H1 (cell line): Measurements from ENCODE around the gene WASF1. TPM values are rescaled to one million over a fixed set of nuclear protein-coding genes. Genes with fewer than 3 reads are reported as not detected.

Source experiments
- CTCF ChIA-PET: fragments of 300-600 bp; sonication (Branson Sonifier 250); formaldehyde crosslinking; loops from one replicate; lab custom pipeline; 2021; ENCODE audit not compliant: partially characterized antibody; lab: Charles Lee
- POLR2A ChIA-PET: fragments of 300-600 bp; sonication (Branson Sonifier 250); formaldehyde crosslinking; loops from one replicate; lab custom pipeline; 2021; ENCODE audit warnings: inconsistent platforms; ENCODE audit not compliant: partially characterized antibody; lab: Charles Lee
- DNase-seq, 2 experiments: peaks; one replicate each; pipeline versions ENCODE4 v3.0.0 to v3.0.0-alpha.2; 2010 to 2022; ENCODE audit warnings: low spot score in 2 of 2, low read depth in 1 of 2, mixed read lengths in 1 of 2
- FAIRE-seq: peaks from 2 replicates; lab custom pipeline; 2011; peaks lifted over from hg19 to GRCh38; lab: Jason Lieb, UNC
- H2AFZ ChIP-seq: 2 replicates; pipeline ENCODE4 v1.8.1; 2012; ENCODE audit warnings: low read length, inconsistent platforms
- H2AK5ac ChIP-seq: 2 replicates; pipeline ENCODE4 v1.6.1; 2013; ENCODE audit warnings: low read depth, low read length
- H2BK120ac ChIP-seq: replicated peaks from 2 replicates; pipeline ENCODE3; 2013; ENCODE audit warnings: low read depth, low read length, inconsistent platforms
- H2BK12ac ChIP-seq: 2 replicates; pipeline ENCODE4 v1.6.1; 2013; ENCODE audit warnings: low read depth, low read length
- H2BK15ac ChIP-seq: 2 replicates; pipeline ENCODE4 v1.6.1; 2013; ENCODE audit warnings: low read length
- H2BK20ac ChIP-seq: 2 replicates; pipeline ENCODE4 v1.6.1; 2013; ENCODE audit warnings: low read length
- H2BK5ac ChIP-seq: 2 replicates; pipeline ENCODE4 v1.6.1; 2013; ENCODE audit warnings: low read depth, low read length
- H3K14ac ChIP-seq: 2 replicates; pipeline ENCODE4 v1.6.1; 2013; ENCODE audit warnings: inconsistent platforms; ENCODE audit not compliant: insufficient read length
- H3K18ac ChIP-seq: 2 replicates; pipeline ENCODE4 v1.6.1; 2013; ENCODE audit warnings: low read length; ENCODE audit errors: extremely low read depth
- H3K23ac ChIP-seq: 2 replicates; pipeline ENCODE4 v1.6.1; 2013; ENCODE audit warnings: inconsistent platforms; ENCODE audit not compliant: insufficient read length
- H3K23me2 ChIP-seq: 2 replicates; pipeline ENCODE4 v1.6.1; 2013; ENCODE audit warnings: low read depth, low read length
- H3K27ac ChIP-seq: 2 replicates; pipeline ENCODE4 v1.6.1; 2011; ENCODE audit warnings: low read depth, low read length, inconsistent platforms
- H3K27me3 ChIP-seq, 4 experiments: replicated peaks in 1 of 4; 1 replicate in 1 of 4; 2 replicates in 3 of 4; pipeline versions ENCODE4 v1.6.1 to v1.8.1; 2011 to 2013; ENCODE audit warnings: low read length in 3 of 4, mild to moderate bottlenecking in 3 of 4, inconsistent platforms in 2 of 4, mixed read lengths in 2 of 4, moderate library complexity in 1 of 4; ENCODE audit not compliant: control insufficient read depth in 3 of 4, insufficient read depth in 3 of 4; ENCODE audit errors: extremely low read depth in 1 of 4
- H3K36me3 ChIP-seq, 4 experiments: 2 replicates each; pipeline versions ENCODE4 v1.6.1 to v1.8.1; 2011 to 2013; ENCODE audit warnings: mild to moderate bottlenecking in 4 of 4, low read length in 3 of 4, moderate library complexity in 2 of 4, control low read depth in 1 of 4, inconsistent platforms in 1 of 4; ENCODE audit not compliant: insufficient read depth in 4 of 4, control insufficient read depth in 2 of 4
- H3K4ac ChIP-seq: replicated peaks from 2 replicates; pipeline ENCODE3; 2013; ENCODE audit warnings: low read length, low read depth, mixed read lengths, inconsistent platforms; ENCODE audit not compliant: insufficient read length
- H3K4me1 ChIP-seq, 4 experiments: replicated peaks in 1 of 4; 1 replicate in 1 of 4; 2 replicates in 3 of 4; pipeline versions ENCODE4 v1.6.1 to v1.8.1; 2011 to 2013; ENCODE audit warnings: low read length in 3 of 4, inconsistent platforms in 2 of 4, mixed read lengths in 1 of 4; ENCODE audit not compliant: insufficient read depth in 4 of 4, control insufficient read depth in 3 of 4
- H3K4me2 ChIP-seq, 2 experiments: 2 replicates each; pipeline versions ENCODE4 v1.6.1 to v1.8.1; 2011 to 2013; ENCODE audit warnings: low read depth in 2 of 2, low read length in 2 of 2, control low read depth in 1 of 2, inconsistent platforms in 1 of 2, mild to moderate bottlenecking in 1 of 2; ENCODE audit not compliant: insufficient read depth in 1 of 2
- H3K4me3 ChIP-seq, 4 experiments: fragments of 200-600, 300-600 bp in 1 of 4; sonication (generic), shearing (Covaris generic), sonication (Bioruptor Twin) in 1 of 4; 2 replicates each; pipeline versions ENCODE4 v1.5.1 to v1.8.1; 2011 to 2016; ENCODE audit warnings: low read length in 4 of 4, low read depth in 3 of 4, control low read depth in 2 of 4, inconsistent platforms in 2 of 4, mild to moderate bottlenecking in 2 of 4, mixed read lengths in 1 of 4, moderate library complexity in 1 of 4; ENCODE audit not compliant: insufficient read depth in 2 of 4; ENCODE audit errors: extremely low read depth in 1 of 4
- H3K56ac ChIP-seq: replicated peaks from 2 replicates; pipeline ENCODE3; 2013; ENCODE audit warnings: low read depth, mild to moderate bottlenecking, mixed read lengths, low read length, inconsistent platforms; ENCODE audit not compliant: insufficient read length
- H3K79me1 ChIP-seq: 2 replicates; pipeline ENCODE4 v1.6.1; 2013; ENCODE audit warnings: low read depth, low read length, control low read depth
- H3K79me2 ChIP-seq, 2 experiments: 2 replicates each; pipeline versions ENCODE4 v1.6.1 to v1.8.1; 2012 to 2013; ENCODE audit warnings: low read length in 2 of 2, mild to moderate bottlenecking in 2 of 2, inconsistent platforms in 1 of 2; ENCODE audit not compliant: insufficient read depth in 2 of 2, control insufficient read depth in 1 of 2
- H3K9ac ChIP-seq, 4 experiments: replicated peaks in 1 of 4; 1 replicate in 1 of 4; 2 replicates in 3 of 4; pipeline versions ENCODE4 v1.6.1 to v1.8.1; 2011 to 2013; ENCODE audit warnings: low read depth in 3 of 4, low read length in 3 of 4, control low read depth in 2 of 4, mild to moderate bottlenecking in 2 of 4, moderate library complexity in 2 of 4, inconsistent platforms in 1 of 4; ENCODE audit errors: extremely low read depth in 1 of 4
- H3K9me3 ChIP-seq, 2 experiments: 2 replicates each; pipeline versions ENCODE4 v1.6.1 to v1.8.1; 2012 to 2013; ENCODE audit warnings: mild to moderate bottlenecking in 2 of 2, moderate library complexity in 2 of 2, control low read depth in 1 of 2, inconsistent platforms in 1 of 2, low read depth in 1 of 2, low read length in 1 of 2, mixed read lengths in 1 of 2; ENCODE audit not compliant: insufficient read depth in 2 of 2
- H4K20me1 ChIP-seq, 2 experiments: replicated peaks in 1 of 2; 2 replicates each; pipeline versions ENCODE3 to v1.8.1; 2011 to 2013; ENCODE audit warnings: inconsistent platforms in 2 of 2, low read length in 2 of 2, mild to moderate bottlenecking in 1 of 2; ENCODE audit not compliant: insufficient read depth in 2 of 2, control insufficient read depth in 1 of 2
- H4K5ac ChIP-seq: 2 replicates; pipeline ENCODE4 v1.6.1; 2013; ENCODE audit warnings: low read length, low read depth, mixed read lengths, inconsistent platforms; ENCODE audit not compliant: insufficient read length
- H4K8ac ChIP-seq: 2 replicates; pipeline ENCODE4 v1.8.0; 2013; ENCODE audit warnings: mild to moderate bottlenecking, moderate library complexity, low read length, inconsistent platforms; ENCODE audit not compliant: insufficient read depth; ENCODE audit errors: extremely low read depth
- H4K91ac ChIP-seq: replicated peaks from 2 replicates; pipeline ENCODE3; 2013; ENCODE audit warnings: low read length, mixed read lengths, inconsistent platforms; ENCODE audit not compliant: insufficient read length
- CEBPB ChIP-seq: IDR thresholded peaks from 2 replicates; pipeline ENCODE4 v1.6.1; 2012; ENCODE audit warnings: low read depth, low read length
- GABPA ChIP-seq: IDR thresholded peaks from 2 replicates; pipeline ENCODE4 v1.6.1; 2011; ENCODE audit warnings: mild to moderate bottlenecking, low read length, moderate library complexity, borderline replicate concordance; ENCODE audit not compliant: insufficient read depth
- GTF2F1 ChIP-seq: IDR thresholded peaks from 2 replicates; pipeline ENCODE4 v1.6.1; 2012; ENCODE audit warnings: low read depth, low read length, improper control_type of control experiment, borderline replicate concordance
- JUN ChIP-seq: IDR thresholded peaks from 2 replicates; pipeline ENCODE4 v1.6.1; 2011; ENCODE audit warnings: low read depth, mild to moderate bottlenecking, improper control_type of control experiment, low read length
- NANOG ChIP-seq: IDR thresholded peaks from 2 replicates; pipeline ENCODE4 v1.6.1; 2011; ENCODE audit warnings: low read length, low read depth, mild to moderate bottlenecking, inconsistent platforms; ENCODE audit not compliant: insufficient read depth, poor library complexity, severe bottlenecking
- RNF2 ChIP-seq: fragments of 200-900, 300-1000 bp; sonication (generic); IDR thresholded peaks from 2 replicates; pipeline ENCODE4 v1.7.1; 2016; ENCODE audit warnings: borderline replicate concordance, low read depth, mild to moderate bottlenecking, antibody characterized with exemption, low read length; ENCODE audit not compliant: poor library complexity, severe bottlenecking; ENCODE audit errors: missing control alignments
- SAP30 ChIP-seq: fragments of 300-600 bp; sonication (generic); IDR thresholded peaks from 2 replicates; pipeline ENCODE4 v1.7.1; 2012; ENCODE audit warnings: low read length, moderate library complexity, mild to moderate bottlenecking, inconsistent platforms; ENCODE audit not compliant: insufficient read depth, insufficient replicate concordance
- SP1 ChIP-seq: IDR thresholded peaks from 2 replicates; pipeline ENCODE4 v1.6.1; 2011; ENCODE audit warnings: low read depth, low read length
- SUZ12 ChIP-seq: fragments of 200-600 bp; sonication (generic); IDR thresholded peaks from 2 replicates; pipeline ENCODE4 v1.6.1; 2012; ENCODE audit warnings: mild to moderate bottlenecking, inconsistent platforms, low read length, moderate library complexity, mixed read lengths
- WGBS, 2 experiments: shearing (Covaris generic) in 1 of 2; methylation state at CpG; one replicate each; pipeline versions ENCODE4 v1.1.6 to v1.1.7; 2013 to 2015; ENCODE audit warnings: low lambda C conversion rate in 2 of 2, mixed read lengths in 2 of 2, inconsistent platforms in 1 of 2, low coverage in 1 of 2, missing lambda C conversion rate in 1 of 2; ENCODE audit not compliant: insufficient replicate concordance in 2 of 2, insufficient coverage in 1 of 2, insufficient read length in 1 of 2; ENCODE audit errors: extremely low coverage in 1 of 2, missing lambda C conversion rate in 1 of 2; 5-methylcytosine and 5-hydroxymethylcytosine counted together
- polyA plus RNA-seq, 7 experiments: library from polyadenylated mRNA; depleted of rRNA in 3 of 7; stranded (reverse) in 5 of 7; unstranded in 2 of 7; fragments of >200 nt in 5 of 7; fragments of 200-250 nt in 2 of 7; gene quantifications; 1 replicate in 5 of 7; 2 replicates in 1 of 7; 4 replicates in 1 of 7; pipeline versions ENCODE4 v1.2.1 to v1.2.3, GENCODE V29; 2011 to 2013; ENCODE audit warnings: missing spikeins in 2 of 7, mixed read lengths in 2 of 7
- total RNA-seq: library from RNA; stranded (reverse); fragmentation: NEBNext Ultra II Directional; extraction: Animal tissue kit (Norgen Biotek cat#: 25700); gene quantifications from 2 replicates; pipeline ENCODE4 v1.2.1, GENCODE V29; 2021
- TF ChIP-seq, protein P1 (sequence below): IDR thresholded peaks from 2 replicates; pipeline ENCODE4 v1.6.1; 2011; ENCODE audit warnings: low read depth, mild to moderate bottlenecking, low read length; ENCODE audit not compliant: insufficient read depth

The WASF1 gene
- total and polyA plus RNA-seq, 2 of the 8 experiments (the other 6 are each of a cell fraction or from before 2014, with no cell fraction given), result 37.6 to 39.9 TPM

DNA sequence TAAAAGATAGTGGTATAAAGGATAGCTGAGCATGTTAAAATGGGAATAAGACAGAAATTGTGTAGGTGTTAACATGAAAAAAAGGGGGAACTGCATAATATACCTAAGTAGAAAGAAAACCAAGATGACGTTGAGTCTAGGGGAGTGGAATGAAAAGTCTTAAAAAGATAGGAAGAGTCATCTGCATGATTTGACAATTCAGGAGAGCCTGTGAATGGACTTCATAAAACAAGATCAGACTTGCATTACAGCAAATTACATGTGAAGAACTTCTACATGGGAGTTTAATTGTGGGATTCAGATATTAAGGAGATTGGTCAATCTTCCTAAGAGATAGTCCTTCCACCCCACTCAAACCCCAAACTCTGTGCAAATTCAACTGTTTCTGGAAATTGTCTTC is 85.5 kb downstream of the WASF1 start:
- 0 out of 8 replicates have a peak, but pooled peaks cover 0 to 2% (median 0%) of the 10 kb centered on the region in 4 experiments for H3K36me3 ChIP-seq
- no peak overlapping the region for H3K14ac ChIP-seq
- H2BK20ac ChIP-seq, result no peak overlapping the region
- peaks cover 0 to 6% (median 0%) of the 10 kb centered on the region in 4 experiments; a peak in 2 of 7 replicates for H3K4me1 ChIP-seq
- CTCF ChIA-PET, result no interaction called here
- DNase-seq (no peak), FAIRE-seq (no peak)
- no peak overlapping the region for H3K9ac ChIP-seq
- POLR2A ChIA-PET, result no interaction called here
- H3K27me3 ChIP-seq, result no peaks in the 10 kb centered on the region
- no peak overlapping the region for H2BK15ac ChIP-seq
- H3K79me1 ChIP-seq, result no peaks in the 10 kb centered on the region
- H4K5ac ChIP-seq, result no peak overlapping the region
- H3K9me3 ChIP-seq, result no peaks in the 10 kb centered on the region
- no peak overlapping the region for H3K4ac ChIP-seq
- H2BK12ac ChIP-seq, result no peak overlapping the region
- H2BK120ac ChIP-seq, result no peak overlapping the region
- TF ChIP-seq NANOG, result no peak
- TF ChIP-seq, protein P1, sequence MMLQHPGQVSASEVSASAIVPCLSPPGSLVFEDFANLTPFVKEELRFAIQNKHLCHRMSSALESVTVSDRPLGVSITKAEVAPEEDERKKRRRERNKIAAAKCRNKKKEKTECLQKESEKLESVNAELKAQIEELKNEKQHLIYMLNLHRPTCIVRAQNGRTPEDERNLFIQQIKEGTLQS, result no peak
- no peak for TF ChIP-seq GABPA
- TF ChIP-seq GTF2F1, result no peak
- no peak for TF ChIP-seq SAP30
- TF ChIP-seq RNF2, result no peak
- no peak for TF ChIP-seq SP1
- TF ChIP-seq JUN, result no peak
- no peak for TF ChIP-seq CEBPB
- TF ChIP-seq SUZ12, result no peak
- TF ChIP-seq, all 59 proteins: peak for 0
- H4K20me1 ChIP-seq, result no peaks in the 10 kb centered on the region
- H2AK5ac ChIP-seq, result no peak overlapping the region
- no peak overlapping the region for H2AFZ ChIP-seq
- no peak overlapping the region for H3K18ac ChIP-seq
- H3K4me2 ChIP-seq, result no peak overlapping the region
- 95% methylated on average over 1 of the region's 1 CpG; no CpG with 5 or more reads in 1 of the 2 experiments for WGBS, 2 experiments
- H3K23ac ChIP-seq, result no peak overlapping the region
- no peaks in the 10 kb centered on the region for H3K23me2 ChIP-seq
- no peak overlapping the region for H3K4me3 ChIP-seq
- H3K79me2 ChIP-seq, result no peaks in the 10 kb centered on the region
- no peak overlapping the region for H4K91ac ChIP-seq
- H2BK5ac ChIP-seq, result no peak overlapping the region
- no peak overlapping the region for H4K8ac ChIP-seq
- H3K27ac ChIP-seq, result no peak overlapping the region
- H3K56ac ChIP-seq, result no peak overlapping the region
